Adipose tissue (tissue), 3 donors: ENCODE results near the gene KPNB1. TPM values are rescaled to one million over a fixed set of nuclear protein-coding genes. Genes with fewer than 3 reads are reported as not detected.
A peak's percentile ranks its signal among the peaks of the same experiment; 100 is the strongest.

ENCODE experiments used
- H3K27ac ChIP-seq: one replicate; pipeline ENCODE4 v1.5.1; 2013; ENCODE audit warnings: low read depth, low read length
- WGBS, 3 donors: extraction: QIAGEN DNeasy Blood & Tissue Kit; methylation state at CpG; one replicate each; pipeline ENCODE4 v1.1.7; 2013; 5-methylcytosine and 5-hydroxymethylcytosine counted together
- polyA plus RNA-seq, 3 donors: library from polyadenylated mRNA; stranded (reverse); fragments of 200-250 nt; gene quantifications; one replicate each; pipeline ENCODE4 v1.2.3, GENCODE V29; 2013
- donor health status: healthy with polysubstance abuse.
- donor health status: Bipolar disorder and iron deficiency.
- donor health status: healthy.

The KPNB1 gene
- polyA plus RNA-seq, 3 donors = 40.6 to 99.5 (median 77.0) TPM

GRCh38 chr17:47633996-47634395 is 15.7 kb upstream of the KPNB1 start:
- no peak overlapping the region for H3K27ac ChIP-seq
- 94 to 100% (median 97%) methylated on average over 1 of the region's 1 CpG for WGBS, 3 donors

- H3K27ac ChIP-seq = no peak overlapping the region
- WGBS, 3 donors = 96 to 100% (median 100%) methylated on average over 3 of the region's 3 CpGs
Observed at GRCh38 chr17:47634870-47635269, 14.8 kb upstream of the KPNB1 start.

- 88 to 96% (median 91%) methylated on average over 3 of the region's 3 CpGs for WGBS, 3 donors
- no peak overlapping the region for H3K27ac ChIP-seq
Observed at GRCh38 chr17:47635734-47636133, 14.0 kb upstream of the KPNB1 start.

- no peak overlapping the region for H3K27ac ChIP-seq
- 51 to 83% (median 57%) methylated on average over 2 of the region's 2 CpGs for WGBS, 3 donors
Observed at GRCh38 chr17:47636273-47637030, 13.3 kb upstream of the KPNB1 start.

- 84 to 86% (median 85%) methylated on average over 5 of the region's 5 CpGs for WGBS, 3 donors
- H3K27ac ChIP-seq = no peak overlapping the region
Observed at GRCh38 chr17:47638903-47639302, 10.8 kb upstream of the KPNB1 start.

GRCh38 chr17:47640076-47640475 is 9.6 kb upstream of the KPNB1 start:
- H3K27ac ChIP-seq = no peak overlapping the region
- 80 to 89% (median 83%) methylated on average over 3 of the region's 3 CpGs for WGBS, 3 donors

- WGBS, 3 donors = 92 to 93% (median 93%) methylated on average over 4 of the region's 4 CpGs
- H3K27ac ChIP-seq = no peak overlapping the region
Observed at GRCh38 chr17:47641202-47641601, 8.5 kb upstream of the KPNB1 start.

- H3K27ac ChIP-seq = no peak overlapping the region
- 67 to 100% (median 92%) methylated on average over 2 of the region's 2 CpGs for WGBS, 3 donors
Observed at GRCh38 chr17:47643116-47643515, 6.6 kb upstream of the KPNB1 start.

- WGBS, 3 donors = 49 to 85% (median 63%) methylated on average over 5 of the region's 5 CpGs
- no peak overlapping the region for H3K27ac ChIP-seq
Observed at GRCh38 chr17:47644324-47644723, 5.4 kb upstream of the KPNB1 start.

- peak overlapping the region; percentile 70 for H3K27ac ChIP-seq
- 0 to 1% (median 0%) methylated on average over 33 to 45 of the region's 48 CpGs for WGBS, 3 donors
Observed at GRCh38 chr17:47649972-47650524, 329 bp downstream of the KPNB1 start.

- WGBS, 3 donors = 1 to 2% (median 2%) methylated on average over 19 to 31 of the region's 39 CpGs
- H3K27ac ChIP-seq = no peak overlapping the region
Observed at GRCh38 chr17:47650525-47651522, 1.1 kb downstream of the KPNB1 start.

GRCh38 chr17:47651704-47652103 is 2.0 kb downstream of the KPNB1 start:
- WGBS, 3 donors = 43 to 53% (median 51%) methylated on average over 2 of the region's 2 CpGs
- H3K27ac ChIP-seq = no peak overlapping the region

GRCh38 chr17:47652570-47652969 is 2.9 kb downstream of the KPNB1 start:
- no peak overlapping the region for H3K27ac ChIP-seq
- WGBS, 3 donors = 77 to 90% (median 80%) methylated on average over 6 of the region's 6 CpGs

- 57 to 75% (median 66%) methylated on average over 2 of the region's 2 CpGs for WGBS, 3 donors
Observed at GRCh38 chr17:47653442-47653841, 3.7 kb downstream of the KPNB1 start.

GRCh38 chr17:47654991-47655390 is 5.3 kb downstream of the KPNB1 start:
- H3K27ac ChIP-seq = no peak overlapping the region
- WGBS, 3 donors = 27 to 70% (median 61%) methylated on average over 6 of the region's 6 CpGs

More at GRCh38 chr17:47653442-47653841, 3.7 kb downstream of the KPNB1 start:
- no peak overlapping the region for H3K27ac ChIP-seq

GRCh38 chr17:47660064-47660492 is 10.4 kb downstream of the KPNB1 start:
- no peak overlapping the region for H3K27ac ChIP-seq
- 36 to 72% (median 36%) methylated on average over 6 of the region's 6 CpGs for WGBS, 3 donors

- H3K27ac ChIP-seq = no peak overlapping the region
- WGBS, 3 donors = 40 to 45% (median 41%) methylated on average over 6 of the region's 6 CpGs
Observed at GRCh38 chr17:47663912-47664623, 14.3 kb downstream of the KPNB1 start.

- H3K27ac ChIP-seq = no peak overlapping the region
Observed at GRCh38 chr17:47664624-47664941, 14.9 kb downstream of the KPNB1 start.
